ENCODE measurements around the gene PTHLH. TPM values are rescaled to one million over a fixed set of nuclear protein-coding genes. Genes with fewer than 3 reads are reported as not detected.

The PTHLH gene
- total RNA-seq, 1 experiment from 2014 or later: not detected

GRCh38 chr12:27952510-27952909 lies 20.0 kb downstream of the PTHLH start (continued):
- TF ChIP-seq ARID4B (CRISPR knock-in tag; IDR thresholded peaks at IDR 0.05; ENCODE audit: borderline replicate concordance): no peak

GRCh38 chr12:27951898-27952297 lies 20.6 kb downstream of the PTHLH start:
- TF ChIP-seq CDX4 (CRISPR knock-in tag; IDR thresholded peaks at IDR 0.05; ENCODE audit: borderline replicate concordance) (no peak), PRRX2 (CRISPR knock-in tag; IDR thresholded peaks at IDR 0.05) (no peak), HMGXB4 (CRISPR knock-in tag; IDR thresholded peaks at IDR 0.05) (no peak), IRF2 (CRISPR knock-in tag; IDR thresholded peaks at IDR 0.05; ENCODE audit: borderline replicate concordance, low read depth) (no peak), E2F1 (CRISPR knock-in tag; IDR thresholded peaks at IDR 0.05) (no peak), FOXP1 (CRISPR knock-in tag; IDR thresholded peaks at IDR 0.05; ENCODE audit: borderline replicate concordance) (no peak)
- Mint-ChIP-seq H3K36me3 (no peaks in the 10 kb centered on the region), H3K27me3 (ENCODE audit: low read depth) (no peaks in the 10 kb centered on the region), H3K27ac (no peak overlapping the region), H3K4me3 (no peak overlapping the region), H3K9me3 (no peaks in the 10 kb centered on the region), H3K4me1 (peaks cover 18% of the 10 kb centered on the region)
- POLR2A ChIA-PET: no interaction called here
- ATAC-seq: peak; percentile 55
- DNase-seq (ENCODE audit: low spot score): no peak
- CTCF ChIA-PET: interaction anchor here (1.4 kb wide), 1 partner anchor 12 kb away, joined by 5 read pairs; no protein-coding TSS in a partner anchor

- Mint-ChIP-seq H3K4me1 (peaks cover 2% of the 10 kb centered on the region), H3K27me3 (ENCODE audit: low read depth) (no peaks in the 10 kb centered on the region), H3K4me3 (no peak overlapping the region), H3K9me3 (no peaks in the 10 kb centered on the region), H3K27ac (no peak overlapping the region), H3K36me3 (no peaks in the 10 kb centered on the region)
- DNase-seq (ENCODE audit: low spot score) (no peak), ATAC-seq (no peak)
- ChIA-PET POLR2A (no interaction called here), CTCF (no interaction called here)
- TF ChIP-seq MXD4 (CRISPR knock-in tag; IDR thresholded peaks at IDR 0.05; ENCODE audit: borderline replicate concordance): no peak
- no peak for TF ChIP-seq JUN (CRISPR knock-in tag; IDR thresholded peaks at IDR 0.05)
- no peak for TF ChIP-seq NR1H2 (CRISPR knock-in tag; IDR thresholded peaks at IDR 0.05)
- TF ChIP-seq TEAD1 (CRISPR knock-in tag; IDR thresholded peaks at IDR 0.05): no peak
- TF ChIP-seq RELA (CRISPR knock-in tag; IDR thresholded peaks at IDR 0.05; ENCODE audit: borderline replicate concordance): no peak
- no peak for TF ChIP-seq CBFB (CRISPR knock-in tag; IDR thresholded peaks at IDR 0.05; ENCODE audit: low read depth)
- no peak for TF ChIP-seq ZNF671 (CRISPR knock-in tag; IDR thresholded peaks at IDR 0.05)
- no peak for TF ChIP-seq ZBTB21 (CRISPR knock-in tag; IDR thresholded peaks at IDR 0.05; ENCODE audit: borderline replicate concordance)
- no peak for TF ChIP-seq FOXJ3 (CRISPR knock-in tag; IDR thresholded peaks at IDR 0.05; ENCODE audit: borderline replicate concordance)
- no peak for TF ChIP-seq TEAD4 (CRISPR knock-in tag; IDR thresholded peaks at IDR 0.05)
- no peak for TF ChIP-seq ZBTB43 (CRISPR knock-in tag; IDR thresholded peaks at IDR 0.05)
Measured at GRCh38 chr12:27946421-27946820, 26.1 kb downstream of the PTHLH start.
